NT2/D1 (cell line): Measurements from ENCODE around the gene UBASH3B.

Experiments used
- SUZ12 ChIP-seq: IDR thresholded peaks from 2 replicates; pipeline ENCODE4 v1.6.1; 2011; ENCODE audit not compliant: insufficient read length, insufficient read depth; ENCODE audit errors: extremely low read depth
- YY1 ChIP-seq: IDR thresholded peaks from 2 replicates; pipeline ENCODE4 v1.6.1; 2011; ENCODE audit not compliant: insufficient read length, insufficient read depth
- ZNF274 ChIP-seq: IDR thresholded peaks from 2 replicates; pipeline ENCODE4 v1.6.1; 2011; ENCODE audit warnings: mild to moderate bottlenecking, low read depth, low read length

GRCh38 chr11:122692444-122692843 lies 36.9 kb downstream of the UBASH3B start:
- TF ChIP-seq SUZ12 (no peak), YY1 (no peak), ZNF274 (no peak)
